Upper lobe of left lung (tissue), 6 donors: ENCODE measurements around the gene AQP5. TPM values are rescaled to one million over a fixed set of nuclear protein-coding genes. Genes with fewer than 3 reads are reported as not detected.

Experiments used
- ATAC-seq, 2 donors: fragments of 200-7000 bp; cut with Tn5 transposase; one replicate each; pipeline ENCODE4 v1.9.1; 2022; ENCODE audit warnings: mild to moderate bottlenecking in 2 of 2, moderate library complexity in 2 of 2; ENCODE audit not compliant: low FRiP score in 2 of 2
- DNase-seq, 2 donors: peaks; one replicate each; pipeline ENCODE4 v3.0.0-alpha.2; 2019 to 2020
- H3K27ac ChIP-seq, 4 donors: fragments of 200-600 bp; sonication (generic); one replicate each; pipeline ENCODE4 v1.5.1; 2016 to 2019
- H3K27me3 ChIP-seq, 4 donors: fragments of 200-600 bp; sonication (generic); one replicate each; pipeline ENCODE4 v1.5.1; 2017 to 2019
- H3K36me3 ChIP-seq, 4 donors: fragments of 200-600 bp; sonication (generic); one replicate each; pipeline ENCODE4 v1.5.1; 2016 to 2019
- H3K4me1 ChIP-seq, 4 donors: fragments of 200-600 bp; sonication (generic); one replicate each; pipeline ENCODE4 v1.5.1; 2018 to 2019
- H3K4me3 ChIP-seq, 4 donors: fragments of 200-600 bp; sonication (generic); one replicate each; pipeline ENCODE4 v1.5.1; 2017 to 2019; ENCODE audit warnings: mild to moderate bottlenecking in 2 of 4, moderate library complexity in 1 of 4
- H3K9me3 ChIP-seq, 4 donors: fragments of 200-600 bp; sonication (generic); one replicate each; pipeline ENCODE4 v1.5.1; 2018 to 2019
- EP300 ChIP-seq, 4 donors: sonication (generic); formaldehyde crosslinking; IDR thresholded peaks; one replicate each; pipeline ENCODE4 v1.5.1; 2017; ENCODE audit warnings: antibody characterized with exemption in 4 of 4, control low read depth in 2 of 4
- POLR2A ChIP-seq, 4 donors: fragments of 450-650 bp; IDR thresholded peaks; one replicate each; pipeline ENCODE4 v1.5.1; 2016 to 2017; ENCODE audit warnings: antibody characterized with exemption in 4 of 4, mild to moderate bottlenecking in 2 of 4
- POLR2AphosphoS5 ChIP-seq, 2 donors: sonication (generic); formaldehyde crosslinking; IDR thresholded peaks; one replicate each; pipeline ENCODE4 v1.5.1; 2017; ENCODE audit warnings: antibody characterized with exemption in 2 of 2
- WGBS, 2 donors: methylation state at CpG; one replicate each; pipeline ENCODE4 v1.1.5; 2017 to 2018; 5-methylcytosine and 5-hydroxymethylcytosine counted together
- total RNA-seq, 6 donors: library from RNA; depleted of rRNA in 4 of 6; stranded (reverse); fragments of >200 nt in 4 of 6; gene quantifications; one replicate each; pipeline versions ENCODE4 v1.1.0 to v1.2.1, GENCODE V29; 2016 to 2021
- TF ChIP-seq, protein P1 (sequence below), 6 experiments: fragments of 450-650 bp in 4 of 6; fragments of 200-600 bp in 2 of 6; sonication (generic) in 2 of 6; IDR thresholded peaks; one replicate each; pipeline ENCODE4 v1.5.1; 2016 to 2019; ENCODE audit warnings: antibody characterized with exemption in 6 of 6
- donor health status: DM: no; HTN: no; CAD: no; lungs with moderate emphysema.
- donor health status: DM: no; HTN: yes; CAD: no; lungs with severe emphysema.

AQP5 gene
- total RNA-seq, 6 donors from 2014 or later = 7.3 to 36.6 (median 18.1) TPM

DNA sequence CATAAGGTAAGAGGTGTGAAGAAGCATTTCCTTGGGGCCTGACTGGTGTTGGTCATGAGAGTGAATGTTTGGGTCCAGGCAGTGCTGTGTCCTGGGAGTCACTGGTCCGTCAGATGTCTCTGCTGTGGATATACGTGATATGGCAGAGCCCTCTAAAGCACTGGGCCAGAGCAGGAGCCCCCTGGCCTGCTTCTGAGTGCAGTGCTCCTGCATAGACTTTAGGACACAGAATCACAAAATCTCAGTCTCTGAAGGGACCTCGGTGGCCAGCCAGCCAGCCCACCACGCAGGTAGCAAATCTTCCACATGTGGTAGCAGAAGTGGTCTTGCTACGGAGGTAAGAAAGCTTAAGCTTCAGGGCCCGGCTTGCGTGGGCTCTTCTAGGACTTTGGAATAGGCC, 29.6 kb upstream of the AQP5 start:
- Histone ChIP-seq H3K27ac (no peak overlapping the region), H3K4me1 (no peaks in the 10 kb centered on the region), H3K4me3 (no peak overlapping the region), H3K9me3 (no peaks in the 10 kb centered on the region), H3K36me3 (no peaks in the 10 kb centered on the region), H3K27me3 (no peaks in the 10 kb centered on the region)
- TF ChIP-seq POLR2A (IDR thresholded peaks at IDR 0.05) = no peak
- no peak for TF ChIP-seq POLR2AphosphoS5 (IDR thresholded peaks at IDR 0.05)
- TF ChIP-seq, protein P1, sequence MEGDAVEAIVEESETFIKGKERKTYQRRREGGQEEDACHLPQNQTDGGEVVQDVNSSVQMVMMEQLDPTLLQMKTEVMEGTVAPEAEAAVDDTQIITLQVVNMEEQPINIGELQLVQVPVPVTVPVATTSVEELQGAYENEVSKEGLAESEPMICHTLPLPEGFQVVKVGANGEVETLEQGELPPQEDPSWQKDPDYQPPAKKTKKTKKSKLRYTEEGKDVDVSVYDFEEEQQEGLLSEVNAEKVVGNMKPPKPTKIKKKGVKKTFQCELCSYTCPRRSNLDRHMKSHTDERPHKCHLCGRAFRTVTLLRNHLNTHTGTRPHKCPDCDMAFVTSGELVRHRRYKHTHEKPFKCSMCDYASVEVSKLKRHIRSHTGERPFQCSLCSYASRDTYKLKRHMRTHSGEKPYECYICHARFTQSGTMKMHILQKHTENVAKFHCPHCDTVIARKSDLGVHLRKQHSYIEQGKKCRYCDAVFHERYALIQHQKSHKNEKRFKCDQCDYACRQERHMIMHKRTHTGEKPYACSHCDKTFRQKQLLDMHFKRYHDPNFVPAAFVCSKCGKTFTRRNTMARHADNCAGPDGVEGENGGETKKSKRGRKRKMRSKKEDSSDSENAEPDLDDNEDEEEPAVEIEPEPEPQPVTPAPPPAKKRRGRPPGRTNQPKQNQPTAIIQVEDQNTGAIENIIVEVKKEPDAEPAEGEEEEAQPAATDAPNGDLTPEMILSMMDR (IDR thresholded peaks at IDR 0.05) = no peak
- WGBS, 2 donors = 79 to 88% methylated on average over 4 to 7 of the region's 7 CpGs
- DNase-seq (peak in 1 of 2 donors; percentile 16), ATAC-seq (peak in 1 of 2 donors; percentile 60)

DNA sequence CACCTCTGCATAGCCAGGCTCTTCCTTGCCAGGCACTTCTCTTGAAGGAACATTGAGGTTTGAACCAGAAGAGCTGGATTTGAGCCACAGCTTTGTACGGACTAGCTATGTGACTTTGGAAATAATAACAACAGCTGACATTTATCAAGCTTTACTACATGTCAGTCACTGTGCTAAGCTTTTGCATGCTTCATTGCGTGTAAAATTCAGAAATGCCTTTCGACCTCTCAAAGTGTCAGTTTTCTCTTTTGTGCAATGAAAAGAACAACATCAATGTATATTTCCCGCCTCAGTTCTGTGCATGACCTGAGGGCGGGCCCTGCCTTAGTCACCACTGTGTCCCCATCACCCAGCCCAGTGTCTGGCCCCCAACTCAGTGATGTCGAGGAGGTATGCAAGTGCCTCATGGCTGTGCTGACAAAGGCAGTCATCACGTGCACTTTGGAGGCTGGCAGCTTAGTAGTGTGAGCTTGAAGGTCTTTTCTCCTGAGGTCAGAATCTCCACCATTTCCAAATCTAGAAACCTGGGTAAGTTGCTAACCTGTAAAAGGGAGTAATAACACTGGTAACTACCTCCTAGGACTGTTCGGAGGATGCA, 29.0 kb upstream of the AQP5 start:
- Histone ChIP-seq H3K36me3 (no peaks in the 10 kb centered on the region), H3K4me1 (no peaks in the 10 kb centered on the region), H3K9me3 (no peaks in the 10 kb centered on the region), H3K27me3 (no peaks in the 10 kb centered on the region), H3K27ac (no peak overlapping the region), H3K4me3 (no peak overlapping the region)
- ATAC-seq (no peak), DNase-seq (peak in 1 of 2 donors; percentile 9)
- TF ChIP-seq EP300 (IDR thresholded peaks at IDR 0.05) (no peak), POLR2A (IDR thresholded peaks at IDR 0.05) (no peak), POLR2AphosphoS5 (IDR thresholded peaks at IDR 0.05) (no peak)
- TF ChIP-seq, protein P1 (IDR thresholded peaks at IDR 0.05) = no peak
- 75 to 77% methylated on average over 8 of the region's 8 CpGs for WGBS, 2 donors

DNA sequence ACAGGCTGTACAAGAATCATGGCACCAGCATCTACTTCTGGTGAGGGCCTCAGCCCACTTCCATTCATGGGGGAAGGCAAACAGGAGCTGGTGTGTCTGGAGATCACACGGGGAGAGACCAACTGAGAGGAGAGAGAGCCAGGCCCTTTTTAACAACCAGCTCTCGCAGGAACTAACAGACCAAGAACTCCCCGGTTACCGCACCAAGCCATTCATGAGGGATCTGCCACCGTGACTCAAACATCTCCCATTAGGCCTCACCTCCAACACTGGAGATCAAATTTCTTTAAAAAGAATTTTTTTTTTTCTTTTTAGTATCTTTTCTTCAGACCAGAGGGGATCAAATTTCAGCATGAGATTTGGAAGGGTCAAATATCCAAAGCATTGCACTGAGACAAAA, 27.9 kb upstream of the AQP5 start:
- H3K9me3 ChIP-seq = no peaks in the 10 kb centered on the region
- no peaks in the 10 kb centered on the region for H3K27me3 ChIP-seq
- no peak for TF ChIP-seq POLR2AphosphoS5 (IDR thresholded peaks at IDR 0.05)
- TF ChIP-seq, protein P1 (IDR thresholded peaks at IDR 0.05) = no peak
- TF ChIP-seq POLR2A (IDR thresholded peaks at IDR 0.05) = no peak
- no peak for TF ChIP-seq EP300 (IDR thresholded peaks at IDR 0.05)
- no peak overlapping the region for H3K4me3 ChIP-seq
- ATAC-seq = no peak
- DNase-seq = no peak
- no peaks in the 10 kb centered on the region for H3K4me1 ChIP-seq
- H3K27ac ChIP-seq = no peak overlapping the region
- H3K36me3 ChIP-seq = no peaks in the 10 kb centered on the region
- 77 to 89% methylated on average over 5 of the region's 5 CpGs for WGBS, 2 donors

DNA sequence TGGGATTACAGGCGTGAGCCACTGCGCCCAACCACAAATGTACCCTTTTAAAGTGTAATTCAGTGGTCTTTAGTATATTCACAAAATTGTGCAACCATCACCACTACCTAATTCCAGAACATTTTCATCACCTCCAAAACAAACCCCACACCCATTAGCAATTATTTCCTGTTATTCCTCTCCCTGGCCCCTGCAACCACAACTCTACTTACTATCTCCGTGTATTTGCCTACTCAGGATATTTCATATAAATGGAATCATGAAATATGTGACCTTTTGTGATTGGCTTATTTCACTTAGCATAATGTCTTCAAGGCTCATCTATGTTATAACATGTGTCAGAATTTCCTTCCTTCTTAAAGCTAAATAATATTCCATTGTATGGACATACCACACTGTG, 27.2 kb upstream of the AQP5 start:
- TF ChIP-seq POLR2AphosphoS5 (IDR thresholded peaks at IDR 0.05) (no peak), POLR2A (IDR thresholded peaks at IDR 0.05) (no peak), EP300 (IDR thresholded peaks at IDR 0.05) (no peak)
- TF ChIP-seq, protein P1 (IDR thresholded peaks at IDR 0.05) = no peak
- Histone ChIP-seq H3K9me3 (no peaks in the 10 kb centered on the region), H3K4me1 (peaks cover 0 to 1% (median 0%) of the 10 kb centered on the region in 4 donors), H3K27me3 (no peaks in the 10 kb centered on the region), H3K27ac (no peak overlapping the region), H3K36me3 (no peaks in the 10 kb centered on the region), H3K4me3 (no peak overlapping the region)
- DNase-seq (no peak), ATAC-seq (no peak)
- WGBS, 2 donors = 81 to 88% methylated on average over 3 of the region's 3 CpGs

DNA sequence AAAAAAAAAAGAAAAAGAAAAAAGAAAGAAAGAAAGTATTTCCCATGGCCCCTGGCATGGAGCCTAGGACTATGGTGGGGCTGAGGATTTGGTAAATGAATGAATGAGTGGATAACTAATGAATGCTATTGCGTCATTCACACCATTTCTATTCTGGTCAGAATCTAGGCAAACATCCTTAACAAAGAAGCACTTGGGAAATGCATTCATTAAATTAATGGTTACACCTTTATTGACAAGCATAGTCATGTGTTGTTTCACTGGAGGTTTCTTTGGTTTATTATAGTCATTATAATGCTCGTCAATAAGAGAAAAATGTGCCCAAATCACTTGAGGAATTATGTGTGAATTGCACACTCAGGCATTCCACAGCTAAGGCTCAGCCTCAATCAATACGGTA, 24.7 kb upstream of the AQP5 start:
- Histone ChIP-seq H3K4me3 (no peak overlapping the region), H3K4me1 (peaks cover 0 to 4% (median 0%) of the 10 kb centered on the region in 4 donors), H3K27me3 (no peaks in the 10 kb centered on the region), H3K9me3 (no peaks in the 10 kb centered on the region), H3K36me3 (no peaks in the 10 kb centered on the region), H3K27ac (no peak overlapping the region)
- TF ChIP-seq, protein P1 (IDR thresholded peaks at IDR 0.05) = no peak
- TF ChIP-seq POLR2A (IDR thresholded peaks at IDR 0.05) = no peak
- no peak for TF ChIP-seq EP300 (IDR thresholded peaks at IDR 0.05)
- no peak for TF ChIP-seq POLR2AphosphoS5 (IDR thresholded peaks at IDR 0.05)
- 78 to 89% methylated on average over 3 of the region's 3 CpGs for WGBS, 2 donors
- no peak for ATAC-seq
- DNase-seq = no peak
